B cell (primary cell): ENCODE measurements around the gene CEACAM16.

Experiments
- CTCF ChIP-seq: fragments of 200-600 bp; IDR thresholded peaks from one replicate; pipeline ENCODE4 v1.8.0; 2022; ENCODE audit warnings: antibody characterized with exemption, mild to moderate bottlenecking
- EZH2 ChIP-seq: IDR thresholded peaks from 2 replicates; pipeline ENCODE4 v1.6.1; 2012; ENCODE audit warnings: borderline replicate concordance, low read depth, mild to moderate bottlenecking, moderate library complexity, low read length; ENCODE audit not compliant: insufficient read depth, poor library complexity, severe bottlenecking

- TF ChIP-seq CTCF (no peak), EZH2 (no peak)
These were observed at the start of gene CEACAM16 for GRCh38 chr19:44698492-44699201.
